Endothelial cell of umbilical vein (primary cell): ENCODE results near the gene SPDEF. TPM values are rescaled to one million over a fixed set of nuclear protein-coding genes. Genes with fewer than 3 reads are reported as not detected.

ENCODE experiments used
- BruUV-seq: library from RNA; stranded (reverse); fragments of 400-500 nt; replicated peaks from 2 replicates; lab custom pipeline; 2021; lab: Mats Ljungman, UMichigan
- CTCF ChIA-PET: fragments of 300-600, 350-600 bp; sonication (Branson Sonifier 250); formaldehyde crosslinking; loops from one replicate; lab custom pipeline; 2021; ENCODE audit warnings: antibody characterized with exemption, inconsistent platforms; lab: Charles Lee
- POLR2A ChIA-PET: fragments of 300-600, 350-600 bp; sonication (Branson Sonifier 250); formaldehyde crosslinking; loops from one replicate; lab custom pipeline; 2021; ENCODE audit warnings: antibody characterized with exemption, inconsistent platforms; lab: Charles Lee
- DNase-seq: peaks from one replicate; pipeline ENCODE4 v3.0.0-alpha.2; 2011; ENCODE audit warnings: low read depth, low spot score
- FAIRE-seq: peaks from 2 replicates; lab custom pipeline; 2011; peaks lifted over from hg19 to GRCh38; lab: Jason Lieb, UNC
- H2AFZ ChIP-seq: 2 replicates; pipeline ENCODE4 v1.6.0; 2012; ENCODE audit warnings: low read depth, low read length, control low read depth, inconsistent platforms
- H3K27ac ChIP-seq: 2 replicates; pipeline ENCODE4 v1.5.1; 2011; ENCODE audit warnings: low read depth, mild to moderate bottlenecking, control low read depth, low read length, moderate library complexity; ENCODE audit not compliant: insufficient read depth
- H3K27me3 ChIP-seq, 2 experiments: 2 replicates each; pipeline versions ENCODE4 v1.6.0 to v1.6.1; 2011; ENCODE audit warnings: low read length in 2 of 2, mixed read lengths in 1 of 2; ENCODE audit not compliant: control insufficient read depth in 2 of 2, insufficient read depth in 2 of 2
- H3K36me3 ChIP-seq, 2 experiments: 2 replicates in 1 of 2; 3 replicates in 1 of 2; pipeline ENCODE4 v1.5.1; 2011; ENCODE audit warnings: low read length in 2 of 2, mild to moderate bottlenecking in 1 of 2, moderate library complexity in 1 of 2; ENCODE audit not compliant: control insufficient read depth in 2 of 2, insufficient read depth in 2 of 2; ENCODE audit errors: extremely low read depth in 1 of 2
- H3K4me1 ChIP-seq: 3 replicates; pipeline ENCODE4 v1.5.1; 2011; ENCODE audit warnings: mild to moderate bottlenecking, low read length; ENCODE audit not compliant: control insufficient read depth, insufficient read depth; ENCODE audit errors: extremely low read depth
- H3K4me2 ChIP-seq: 2 replicates; pipeline ENCODE4 v1.6.1; 2011; ENCODE audit warnings: low read length, control low read depth, mixed read lengths; ENCODE audit not compliant: insufficient read depth
- H3K4me3 ChIP-seq, 3 experiments: fragments of 200-600 bp in 1 of 3; sonication (generic), shearing (Covaris generic) in 1 of 3; replicated peaks in 1 of 3; 2 replicates each; pipeline ENCODE4 v1.5.1; 2011 to 2016; ENCODE audit warnings: control low read depth in 3 of 3, low read length in 3 of 3, mild to moderate bottlenecking in 2 of 3, inconsistent platforms in 1 of 3, low read depth in 1 of 3, moderate library complexity in 1 of 3; ENCODE audit not compliant: insufficient read depth in 1 of 3
- H3K79me2 ChIP-seq: 2 replicates; pipeline ENCODE4 v1.6.0; 2012; ENCODE audit warnings: low read length, inconsistent platforms; ENCODE audit not compliant: control insufficient read depth, insufficient read depth
- H3K9ac ChIP-seq: replicated peaks from 2 replicates; pipeline ENCODE3; 2011; ENCODE audit warnings: low read length, control low read depth; ENCODE audit not compliant: insufficient read depth; ENCODE audit errors: extremely low read depth
- H3K9me1 ChIP-seq: replicated peaks from 3 replicates; pipeline ENCODE4 v1.6.0; 2011; ENCODE audit warnings: mild to moderate bottlenecking, low read length; ENCODE audit not compliant: control insufficient read depth, insufficient read depth; ENCODE audit errors: extremely low read depth
- H3K9me3 ChIP-seq: replicated peaks from 2 replicates; pipeline ENCODE4 v1.5.1; 2012; ENCODE audit warnings: low read length, inconsistent platforms; ENCODE audit not compliant: control insufficient read depth, insufficient read depth
- H4K20me1 ChIP-seq: replicated peaks from 2 replicates; pipeline ENCODE3; 2011; ENCODE audit warnings: mild to moderate bottlenecking, low read length; ENCODE audit not compliant: control insufficient read depth, insufficient read depth; ENCODE audit errors: extremely low read depth
- EZH2 ChIP-seq: IDR thresholded peaks from 2 replicates; pipeline ENCODE4 v1.6.1; 2012; ENCODE audit warnings: borderline replicate concordance, low read depth, mild to moderate bottlenecking, moderate library complexity, low read length, inconsistent platforms; ENCODE audit not compliant: severe bottlenecking
- FOS ChIP-seq: IDR thresholded peaks from 2 replicates; pipeline ENCODE4 v1.6.1; 2011; ENCODE audit warnings: mild to moderate bottlenecking, low read length, moderate library complexity, borderline replicate concordance; ENCODE audit not compliant: insufficient read depth
- GATA2 ChIP-seq: IDR thresholded peaks from 2 replicates; pipeline ENCODE4 v1.7.0; 2011; ENCODE audit warnings: low read depth, mild to moderate bottlenecking, moderate library complexity, mixed read lengths, low read length; ENCODE audit not compliant: insufficient read length, insufficient read depth
- JUN ChIP-seq: IDR thresholded peaks from 2 replicates; pipeline ENCODE4 v1.6.1; 2011; ENCODE audit warnings: borderline replicate concordance, low read depth; ENCODE audit not compliant: insufficient read length, insufficient read depth
- MYC ChIP-seq: IDR thresholded peaks from one replicate; pipeline ENCODE4 v1.6.1; 2011; ENCODE audit warnings: mild to moderate bottlenecking, low read depth, low read length
- POLR2A ChIP-seq: IDR thresholded peaks from 2 replicates; pipeline ENCODE4 v1.6.1; 2012; ENCODE audit warnings: low read depth, mild to moderate bottlenecking, control low read depth, low read length
- POLR2AphosphoS5 ChIP-seq: IDR thresholded peaks from 2 replicates; pipeline ENCODE4 v1.6.1; 2012; ENCODE audit warnings: low read depth, mild to moderate bottlenecking, control low read depth, low read length, moderate library complexity; ENCODE audit not compliant: insufficient read depth
- dilution Hi-C: fragments of 300-500 bp; cut with MboI; formaldehyde crosslinking; loops from one replicate; pipeline ENCODE4 v1.15.0; 2019; ENCODE audit warnings: low sequenced_read_pairs; ENCODE audit not compliant: extremely low pct_ligation_motif_present
- intact Hi-C: fragments of 100-400 bp; cut with micrococcal nuclease; formaldehyde crosslinking; loops from one replicate; pipeline ENCODE4 v1.10.0; 2022
- polyA plus RNA-seq, 4 experiments: library from polyadenylated mRNA; depleted of rRNA in 3 of 4; stranded (reverse) in 3 of 4; unstranded in 1 of 4; fragments of >200 nt; gene quantifications; 2 replicates each; pipeline versions ENCODE4 v1.2.1 to v1.2.3, GENCODE V29; 2011 to 2012; ENCODE audit warnings: missing spikeins in 1 of 4
- total RNA-seq: library from RNA; stranded (reverse); gene quantifications from 2 replicates; pipeline ENCODE4 v1.2.3, GENCODE V29; 2021
- TF ChIP-seq, protein P1 (sequence below), 2 donors: IDR thresholded peaks; 1 replicate in 1 of 2; 2 replicates in 1 of 2; pipeline ENCODE4 v1.5.1; 2011; ENCODE audit warnings: low read length in 2 of 2, mild to moderate bottlenecking in 2 of 2, moderate library complexity in 2 of 2, control low read depth in 1 of 2, inconsistent platforms in 1 of 2, low read depth in 1 of 2; ENCODE audit not compliant: insufficient read depth in 1 of 2; ENCODE audit errors: extremely low read depth in 1 of 2
- TF ChIP-seq, protein P2 (sequence below): IDR thresholded peaks from 2 replicates; pipeline ENCODE4 v1.6.1; 2011; ENCODE audit not compliant: insufficient read depth, insufficient read length

SPDEF gene
- total and polyA plus RNA-seq, 2 donors (not counting 3 experiments of a cell fraction or from before 2014, with no cell fraction given) = not detected

DNA sequence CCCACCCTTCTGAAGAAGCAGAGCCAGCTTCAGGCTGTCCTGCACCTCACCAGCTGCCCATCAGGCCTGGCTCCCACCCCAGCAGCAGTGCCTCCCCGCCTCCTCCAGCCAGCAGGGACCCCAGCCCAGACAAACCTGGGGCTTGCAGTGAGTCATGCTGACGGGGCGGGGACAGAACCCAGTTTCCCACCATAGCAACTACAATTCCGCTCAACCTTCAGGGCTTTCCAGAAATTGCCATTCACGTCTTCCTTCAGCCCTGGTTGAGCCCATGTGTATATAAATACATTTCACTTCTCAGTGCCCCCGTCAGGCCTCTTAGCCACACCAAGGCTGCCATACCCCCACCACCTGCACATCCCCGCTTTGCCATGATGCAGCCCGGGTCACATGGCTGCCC is 4.4 kb downstream of the SPDEF start:
- H3K36me3 ChIP-seq = no peaks in the 10 kb centered on the region
- H4K20me1 ChIP-seq = no peaks in the 10 kb centered on the region
- dilution Hi-C loops = no loop called here
- intact Hi-C loops = no loop called here
- H3K9me3 ChIP-seq = no peaks in the 10 kb centered on the region
- no peaks in the 10 kb centered on the region for H3K9me1 ChIP-seq
- H3K9ac ChIP-seq = no peak overlapping the region
- no peak overlapping the region for H3K4me3 ChIP-seq
- ChIA-PET POLR2A (no interaction called here), CTCF (no interaction called here)
- H3K27me3 ChIP-seq = no peaks in the 10 kb centered on the region
- no TSS peak for BruUV-seq
- FAIRE-seq (no peak), DNase-seq (no peak)
- TF ChIP-seq POLR2AphosphoS5 = no peak
- no peak for TF ChIP-seq POLR2A
- TF ChIP-seq FOS = no peak
- TF ChIP-seq JUN = no peak
- TF ChIP-seq, protein P1, sequence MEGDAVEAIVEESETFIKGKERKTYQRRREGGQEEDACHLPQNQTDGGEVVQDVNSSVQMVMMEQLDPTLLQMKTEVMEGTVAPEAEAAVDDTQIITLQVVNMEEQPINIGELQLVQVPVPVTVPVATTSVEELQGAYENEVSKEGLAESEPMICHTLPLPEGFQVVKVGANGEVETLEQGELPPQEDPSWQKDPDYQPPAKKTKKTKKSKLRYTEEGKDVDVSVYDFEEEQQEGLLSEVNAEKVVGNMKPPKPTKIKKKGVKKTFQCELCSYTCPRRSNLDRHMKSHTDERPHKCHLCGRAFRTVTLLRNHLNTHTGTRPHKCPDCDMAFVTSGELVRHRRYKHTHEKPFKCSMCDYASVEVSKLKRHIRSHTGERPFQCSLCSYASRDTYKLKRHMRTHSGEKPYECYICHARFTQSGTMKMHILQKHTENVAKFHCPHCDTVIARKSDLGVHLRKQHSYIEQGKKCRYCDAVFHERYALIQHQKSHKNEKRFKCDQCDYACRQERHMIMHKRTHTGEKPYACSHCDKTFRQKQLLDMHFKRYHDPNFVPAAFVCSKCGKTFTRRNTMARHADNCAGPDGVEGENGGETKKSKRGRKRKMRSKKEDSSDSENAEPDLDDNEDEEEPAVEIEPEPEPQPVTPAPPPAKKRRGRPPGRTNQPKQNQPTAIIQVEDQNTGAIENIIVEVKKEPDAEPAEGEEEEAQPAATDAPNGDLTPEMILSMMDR (IDR thresholded peaks at IDR 0.05; ENCODE audit: extremely low read depth in 1 of 2, insufficient read depth in 1 of 2, low read depth in 1 of 2, low read length in 2 of 2) = no peak
- TF ChIP-seq EZH2 = no peak
- no peak for TF ChIP-seq MYC
- TF ChIP-seq, protein P2, sequence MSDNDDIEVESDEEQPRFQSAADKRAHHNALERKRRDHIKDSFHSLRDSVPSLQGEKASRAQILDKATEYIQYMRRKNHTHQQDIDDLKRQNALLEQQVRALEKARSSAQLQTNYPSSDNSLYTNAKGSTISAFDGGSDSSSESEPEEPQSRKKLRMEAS = no peak
- no peak for TF ChIP-seq GATA2
- H3K27ac ChIP-seq = no peak overlapping the region
- H3K4me1 ChIP-seq = no peaks in the 10 kb centered on the region
- no peak overlapping the region for H2AFZ ChIP-seq
- no peak overlapping the region for H3K4me2 ChIP-seq
- no peaks in the 10 kb centered on the region for H3K79me2 ChIP-seq
